IMR-90 (cell line): Measurements from ENCODE around the gene ELMO1. TPM values are rescaled to one million over a fixed set of nuclear protein-coding genes. Genes with fewer than 3 reads are reported as not detected.

ENCODE experiments used
- ATAC-seq: fragments of 200-7000 bp; cut with Tn5 transposase; 2 replicates; pipeline ENCODE4 v1.9.1; 2020; ENCODE audit warnings: low read depth, mild to moderate bottlenecking, moderate library complexity
- BruUV-seq: library from RNA; stranded (reverse); fragments of 400-500 nt; replicated peaks from 2 replicates; lab custom pipeline; 2021; lab: Mats Ljungman, UMichigan
- CTCF ChIA-PET: fragments of 300-600 bp; formaldehyde crosslinking; extraction: SDS; loops from one replicate; lab custom pipeline; 2021; ENCODE audit warnings: antibody characterized with exemption; lab: Yijun Ruan, JAX
- POLR2A ChIA-PET: fragments of 300-600 bp; sonication (Branson Sonifier 250); formaldehyde crosslinking; loops from one replicate; lab custom pipeline; 2022; ENCODE audit warnings: antibody characterized with exemption; ENCODE audit not compliant: unreplicated experiment; lab: Charles Lee
- DNase-seq: peaks from one replicate; pipeline ENCODE4 v3.0.0; 2013
- H2AFZ ChIP-seq: replicated peaks from 2 replicates; pipeline ENCODE3; 2013; ENCODE audit warnings: low read length, mild to moderate bottlenecking; ENCODE audit not compliant: poor library complexity
- H2AK5ac ChIP-seq: 2 replicates; pipeline ENCODE4 v1.6.1; 2013; ENCODE audit warnings: low read depth, low read length, inconsistent platforms
- H2AK9ac ChIP-seq: replicated peaks from 2 replicates; pipeline ENCODE3; 2013; ENCODE audit warnings: mild to moderate bottlenecking, low read depth, low read length, moderate library complexity; ENCODE audit not compliant: poor library complexity
- H2BK120ac ChIP-seq: 2 replicates; pipeline ENCODE4 v1.6.1; 2013; ENCODE audit warnings: low read depth, low read length, inconsistent platforms
- H2BK15ac ChIP-seq: 3 replicates; pipeline ENCODE4 v1.6.1; 2013; ENCODE audit warnings: low read depth, low read length, inconsistent platforms
- H2BK20ac ChIP-seq: 2 replicates; pipeline ENCODE4 v1.6.1; 2013; ENCODE audit warnings: low read depth, mild to moderate bottlenecking, inconsistent platforms, low read length, moderate library complexity
- H2BK5ac ChIP-seq: 2 replicates; pipeline ENCODE4 v1.6.1; 2013; ENCODE audit warnings: mild to moderate bottlenecking, low read depth, low read length, inconsistent platforms; ENCODE audit not compliant: poor library complexity, severe bottlenecking
- H3K14ac ChIP-seq: replicated peaks from 2 replicates; pipeline ENCODE4 v1.6.1; 2013; ENCODE audit warnings: low read depth, low read length, inconsistent platforms
- H3K18ac ChIP-seq: 2 replicates; pipeline ENCODE4 v1.6.1; 2013; ENCODE audit warnings: low read depth, low read length, control low read depth
- H3K23ac ChIP-seq: 2 replicates; pipeline ENCODE4 v1.6.1; 2013; ENCODE audit warnings: low read depth, low read length, inconsistent platforms
- H3K27ac ChIP-seq: 2 replicates; pipeline ENCODE4 v1.5.1; 2013; ENCODE audit warnings: mild to moderate bottlenecking, control low read depth, low read length; ENCODE audit not compliant: insufficient read depth
- H3K27me3 ChIP-seq: 2 replicates; pipeline ENCODE4 v1.6.1; 2013; ENCODE audit warnings: low read length; ENCODE audit not compliant: control insufficient read depth, insufficient read depth
- H3K36me3 ChIP-seq: 2 replicates; pipeline ENCODE4 v1.6.1; 2013; ENCODE audit warnings: low read length, mixed read lengths; ENCODE audit not compliant: control insufficient read depth, insufficient read depth
- H3K4ac ChIP-seq: 2 replicates; pipeline ENCODE4 v1.6.1; 2013; ENCODE audit warnings: low read depth, low read length, inconsistent platforms
- H3K4me1 ChIP-seq: 2 replicates; pipeline ENCODE4 v1.6.1; 2013; ENCODE audit warnings: low read length, mixed read lengths; ENCODE audit not compliant: control insufficient read depth, insufficient read depth
- H3K4me2 ChIP-seq: 2 replicates; pipeline ENCODE4 v1.6.1; 2013; ENCODE audit warnings: low read depth, mild to moderate bottlenecking, control low read depth, low read length, moderate library complexity
- H3K4me3 ChIP-seq: 2 replicates; pipeline ENCODE4 v1.5.1; 2013; ENCODE audit warnings: low read depth, mild to moderate bottlenecking, control low read depth, low read length, moderate library complexity; ENCODE audit not compliant: insufficient read depth
- H3K56ac ChIP-seq: 2 replicates; pipeline ENCODE4 v1.6.1; 2013; ENCODE audit warnings: low read length, inconsistent platforms; ENCODE audit not compliant: insufficient read depth; ENCODE audit errors: extremely low read depth
- H3K79me1 ChIP-seq, 2 experiments: 2 replicates each; pipeline ENCODE4 v1.6.1; 2013; ENCODE audit warnings: low read length in 2 of 2, inconsistent platforms in 1 of 2, low read depth in 1 of 2
- H3K9ac ChIP-seq: 2 replicates; pipeline ENCODE4 v1.6.1; 2013; ENCODE audit warnings: low read depth, low read length, control low read depth
- H3K9me1 ChIP-seq: 2 replicates; pipeline ENCODE4 v1.6.1; 2013; ENCODE audit warnings: low read length, inconsistent platforms; ENCODE audit not compliant: insufficient read depth
- H3K9me3 ChIP-seq: 2 replicates; pipeline ENCODE4 v1.6.1; 2013; ENCODE audit warnings: low read length; ENCODE audit not compliant: control insufficient read depth, insufficient read depth
- H4K20me1 ChIP-seq: 2 replicates; pipeline ENCODE4 v1.6.1; 2013; ENCODE audit warnings: low read length, inconsistent platforms; ENCODE audit not compliant: insufficient read depth
- H4K5ac ChIP-seq: 2 replicates; pipeline ENCODE4 v1.6.1; 2013; ENCODE audit warnings: mild to moderate bottlenecking, low read depth, low read length, control low read depth
- H4K8ac ChIP-seq, 2 experiments: 2 replicates each; pipeline ENCODE4 v1.6.1; 2013; ENCODE audit warnings: low read depth in 2 of 2, low read length in 2 of 2, control low read depth in 1 of 2, inconsistent platforms in 1 of 2
- H4K91ac ChIP-seq: 2 replicates; pipeline ENCODE4 v1.6.1; 2013; ENCODE audit warnings: low read depth, low read length, inconsistent platforms; ENCODE audit not compliant: insufficient read depth
- BHLHE40 ChIP-seq: fragments of 150-350 bp; IDR thresholded peaks from 2 replicates; pipeline ENCODE4 v1.6.1; 2016; ENCODE audit warnings: mild to moderate bottlenecking, low read depth, low read length
- CEBPB ChIP-seq: IDR thresholded peaks from 2 replicates; pipeline ENCODE4 v1.6.1; 2012; ENCODE audit warnings: low read depth, low read length, improper control_type of control experiment
- CHD1 ChIP-seq: IDR thresholded peaks from 2 replicates; pipeline ENCODE4 v1.6.1; 2012; ENCODE audit warnings: low read depth, low read length, improper control_type of control experiment
- FOS ChIP-seq: fragments of 150-350 bp; IDR thresholded peaks from 2 replicates; pipeline ENCODE4 v1.6.1; 2016; ENCODE audit warnings: low read depth, low read length
- MAFK ChIP-seq: IDR thresholded peaks from 2 replicates; pipeline ENCODE4 v1.6.1; 2012; ENCODE audit warnings: low read depth, low read length, improper control_type of control experiment
- MAZ ChIP-seq: IDR thresholded peaks from 2 replicates; pipeline ENCODE4 v1.6.1; 2012; ENCODE audit warnings: low read depth, mild to moderate bottlenecking, low read length, improper control_type of control experiment, moderate library complexity, borderline replicate concordance
- MXI1 ChIP-seq: IDR thresholded peaks from 2 replicates; pipeline ENCODE4 v1.6.1; 2012; ENCODE audit warnings: low read depth, mild to moderate bottlenecking, low read length, moderate library complexity, borderline replicate concordance
- NFE2L2 ChIP-seq: fragments of 150-350 bp; IDR thresholded peaks from 2 replicates; pipeline ENCODE4 v1.6.1; 2016; ENCODE audit warnings: low read depth, mild to moderate bottlenecking, low read length
- POLR2A ChIP-seq: IDR thresholded peaks from 2 replicates; pipeline ENCODE4 v1.6.1; 2012; ENCODE audit warnings: mild to moderate bottlenecking, low read depth, low read length
- RAD21 ChIP-seq: IDR thresholded peaks from 2 replicates; pipeline ENCODE4 v1.6.1; 2012; ENCODE audit warnings: low read length, improper control_type of control experiment
- RCOR1 ChIP-seq: IDR thresholded peaks from 2 replicates; pipeline ENCODE4 v1.6.1; 2012; ENCODE audit warnings: mild to moderate bottlenecking, low read length, improper control_type of control experiment; ENCODE audit not compliant: insufficient replicate concordance
- RFX5 ChIP-seq: IDR thresholded peaks from 2 replicates; pipeline ENCODE4 v1.8.0; 2012; ENCODE audit warnings: low read depth, mild to moderate bottlenecking, low read length, moderate library complexity
- SMC3 ChIP-seq: fragments of 150-350 bp; IDR thresholded peaks from 2 replicates; pipeline ENCODE4 v1.6.1; 2016; ENCODE audit warnings: low read depth, mild to moderate bottlenecking, antibody characterized with exemption, low read length, moderate library complexity
- WGBS, 2 experiments: methylation state at CpG; one replicate each; pipeline versions ENCODE4 v1.1.5 to v1.1.7; 2013; ENCODE audit warnings: missing lambda C conversion rate in 2 of 2; ENCODE audit not compliant: insufficient read length in 1 of 2; ENCODE audit errors: extremely low coverage in 2 of 2; 5-methylcytosine and 5-hydroxymethylcytosine counted together
- dilution Hi-C: fragments of 300-500 bp; cut with HindIII; formaldehyde crosslinking; loops from one replicate; pipeline ENCODE4 v1.14.3; 2018; ENCODE audit warnings: low sequenced_read_pairs; ENCODE audit not compliant: unreplicated experiment
- in situ Hi-C: fragments of 300-500 bp; cut with MboI; formaldehyde crosslinking; loops from 3 replicates; pipeline ENCODE4 v1.14.3; 2019; ENCODE audit warnings: low sequenced_read_pairs, inconsistent platforms, mixed read lengths
- intact Hi-C: fragments of 100-400 bp; cut with micrococcal nuclease; formaldehyde crosslinking; loops from 2 replicates; pipeline ENCODE4 v1.10.0; 2022
- polyA plus RNA-seq, 3 experiments: library from polyadenylated mRNA; depleted of rRNA; stranded (reverse); fragments of >200 nt; gene quantifications; 2 replicates each; pipeline ENCODE4 v1.2.3, GENCODE V29; 2012; ENCODE audit warnings: low replicate concordance in 1 of 3
- total RNA-seq: library from RNA; depleted of rRNA; stranded (reverse); fragments of >200 nt; gene quantifications from 2 replicates; pipeline ENCODE4 v1.2.3, GENCODE V29; 2012
- TF ChIP-seq, protein P1 (sequence below): fragments of 150-350 bp; IDR thresholded peaks from 2 replicates; pipeline ENCODE4 v1.6.1; 2016; ENCODE audit warnings: low read depth, mild to moderate bottlenecking, low read length, moderate library complexity, borderline replicate concordance
- TF ChIP-seq, protein P2 (sequence below): fragments of 150-350 bp; IDR thresholded peaks from 2 replicates; pipeline ENCODE4 v1.6.1; 2017; ENCODE audit warnings: mild to moderate bottlenecking, antibody characterized with exemption, low read length, low read depth
- TF ChIP-seq, protein P3 (sequence below): conservative IDR thresholded peaks from 2 replicates; pipeline ENCODE4 v1.5.1; 2012; ENCODE audit warnings: mild to moderate bottlenecking, low read depth, low read length, improper control_type of control experiment

The ELMO1 gene
- total and polyA plus RNA-seq, 2 of the 4 experiments (the other 2 are of a cell fraction): 0.03 TPM; not detected in 1

DNA sequence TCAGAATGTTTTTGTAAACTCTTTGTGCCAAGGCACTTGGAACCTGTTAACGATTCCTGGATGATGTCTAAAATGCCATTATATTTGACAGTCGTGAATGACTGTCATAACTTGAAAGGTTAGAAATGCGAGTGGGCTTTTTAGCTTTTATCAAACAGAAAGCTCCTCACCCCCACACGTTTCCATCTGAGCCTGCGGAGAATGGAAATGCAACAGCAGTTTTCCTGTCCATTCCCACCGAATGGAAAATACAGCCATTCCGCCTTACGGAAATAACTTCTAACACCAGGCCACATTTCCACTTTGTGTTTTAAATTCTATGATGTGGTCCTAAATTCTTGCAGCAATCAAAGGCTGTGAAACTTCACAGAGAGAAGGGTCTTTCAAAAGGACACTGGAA is 83.8 kb downstream of the ELMO1 start:
- Histone ChIP-seq H3K36me3 (no peaks in the 10 kb centered on the region), H3K56ac (no peak overlapping the region), H3K9ac (no peak overlapping the region), H4K8ac (no peak overlapping the region), H3K18ac (no peak overlapping the region), H3K79me1 (no peaks in the 10 kb centered on the region), H2BK5ac (no peak overlapping the region), H2AK9ac (no peak overlapping the region), H2BK15ac (no peak overlapping the region), H3K4me3 (no peak overlapping the region), H3K27me3 (no peaks in the 10 kb centered on the region), H4K5ac (no peak overlapping the region), H2AK5ac (no peak overlapping the region), H2AFZ (no peak overlapping the region), H2BK120ac (no peak overlapping the region), H4K91ac (no peak overlapping the region), H3K9me3 (peaks cover 17% of the 10 kb centered on the region), H3K14ac (no peak overlapping the region), H2BK20ac (no peak overlapping the region), H3K4me2 (no peak overlapping the region), H3K27ac (no peak overlapping the region), H3K9me1 (no peaks in the 10 kb centered on the region), H4K20me1 (no peaks in the 10 kb centered on the region), H3K23ac (no peak overlapping the region), H3K4ac (no peak overlapping the region), H3K4me1 (no peaks in the 10 kb centered on the region)
- no peak for DNase-seq
- intact Hi-C loops (no loop called here), in situ Hi-C loops (no loop called here), dilution Hi-C loops (no loop called here)
- POLR2A ChIA-PET: no interaction called here
- BruUV-seq: no TSS peak
- no peak for ATAC-seq
- CTCF ChIA-PET: no interaction called here
- WGBS, 2 experiments: no CpG with 5 or more reads among the region's 8 CpGs
- TF ChIP-seq CEBPB (no peak), MAFK (no peak), RCOR1 (no peak), RAD21 (no peak), MXI1 (no peak), RFX5 (no peak), POLR2A (no peak), MAZ (no peak), SMC3 (no peak), NFE2L2 (no peak), BHLHE40 (no peak), CHD1 (no peak), FOS (no peak)
- TF ChIP-seq, protein P1, sequence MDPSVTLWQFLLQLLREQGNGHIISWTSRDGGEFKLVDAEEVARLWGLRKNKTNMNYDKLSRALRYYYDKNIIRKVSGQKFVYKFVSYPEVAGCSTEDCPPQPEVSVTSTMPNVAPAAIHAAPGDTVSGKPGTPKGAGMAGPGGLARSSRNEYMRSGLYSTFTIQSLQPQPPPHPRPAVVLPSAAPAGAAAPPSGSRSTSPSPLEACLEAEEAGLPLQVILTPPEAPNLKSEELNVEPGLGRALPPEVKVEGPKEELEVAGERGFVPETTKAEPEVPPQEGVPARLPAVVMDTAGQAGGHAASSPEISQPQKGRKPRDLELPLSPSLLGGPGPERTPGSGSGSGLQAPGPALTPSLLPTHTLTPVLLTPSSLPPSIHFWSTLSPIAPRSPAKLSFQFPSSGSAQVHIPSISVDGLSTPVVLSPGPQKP: no peak
- TF ChIP-seq, protein P2, sequence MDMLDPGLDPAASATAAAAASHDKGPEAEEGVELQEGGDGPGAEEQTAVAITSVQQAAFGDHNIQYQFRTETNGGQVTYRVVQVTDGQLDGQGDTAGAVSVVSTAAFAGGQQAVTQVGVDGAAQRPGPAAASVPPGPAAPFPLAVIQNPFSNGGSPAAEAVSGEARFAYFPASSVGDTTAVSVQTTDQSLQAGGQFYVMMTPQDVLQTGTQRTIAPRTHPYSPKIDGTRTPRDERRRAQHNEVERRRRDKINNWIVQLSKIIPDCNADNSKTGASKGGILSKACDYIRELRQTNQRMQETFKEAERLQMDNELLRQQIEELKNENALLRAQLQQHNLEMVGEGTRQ: no peak
- TF ChIP-seq, protein P3, sequence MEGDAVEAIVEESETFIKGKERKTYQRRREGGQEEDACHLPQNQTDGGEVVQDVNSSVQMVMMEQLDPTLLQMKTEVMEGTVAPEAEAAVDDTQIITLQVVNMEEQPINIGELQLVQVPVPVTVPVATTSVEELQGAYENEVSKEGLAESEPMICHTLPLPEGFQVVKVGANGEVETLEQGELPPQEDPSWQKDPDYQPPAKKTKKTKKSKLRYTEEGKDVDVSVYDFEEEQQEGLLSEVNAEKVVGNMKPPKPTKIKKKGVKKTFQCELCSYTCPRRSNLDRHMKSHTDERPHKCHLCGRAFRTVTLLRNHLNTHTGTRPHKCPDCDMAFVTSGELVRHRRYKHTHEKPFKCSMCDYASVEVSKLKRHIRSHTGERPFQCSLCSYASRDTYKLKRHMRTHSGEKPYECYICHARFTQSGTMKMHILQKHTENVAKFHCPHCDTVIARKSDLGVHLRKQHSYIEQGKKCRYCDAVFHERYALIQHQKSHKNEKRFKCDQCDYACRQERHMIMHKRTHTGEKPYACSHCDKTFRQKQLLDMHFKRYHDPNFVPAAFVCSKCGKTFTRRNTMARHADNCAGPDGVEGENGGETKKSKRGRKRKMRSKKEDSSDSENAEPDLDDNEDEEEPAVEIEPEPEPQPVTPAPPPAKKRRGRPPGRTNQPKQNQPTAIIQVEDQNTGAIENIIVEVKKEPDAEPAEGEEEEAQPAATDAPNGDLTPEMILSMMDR: no peak
